K562 (cell line): Measurements from ENCODE around the gene SETD5. TPM values are rescaled to one million over a fixed set of nuclear protein-coding genes. Genes with fewer than 3 reads are reported as not detected.

ENCODE experiments used
- CBX3 ChIP-seq, 2 experiments: IDR thresholded peaks; 1 replicate in 1 of 2; 2 replicates in 1 of 2; pipeline ENCODE4 v1.6.1; 2012; ENCODE audit warnings: inconsistent platforms in 2 of 2, low read length in 2 of 2, borderline replicate concordance in 1 of 2, control low read depth in 1 of 2
- CSDE1 ChIP-seq, 2 experiments: fragments of 450-650 bp; IDR thresholded peaks; 2 replicates each; pipeline ENCODE4 v1.6.1; 2016; ENCODE audit warnings: mild to moderate bottlenecking in 1 of 2
- GATA2 ChIP-seq: sonication (generic); formaldehyde crosslinking; IDR thresholded peaks from 2 replicates; pipeline ENCODE4 v1.4.0; 2020; ENCODE audit warnings: mild to moderate bottlenecking, missing genetic modification reagents
- IRF9 ChIP-seq: fragments of 450-650 bp; IDR thresholded peaks from 2 replicates; pipeline ENCODE4 v1.6.1; 2016; ENCODE audit warnings: missing biosample characterization, missing genetic modification characterization
- KLF13 ChIP-seq: fragments of 450-650 bp; IDR thresholded peaks from 2 replicates; pipeline ENCODE4 v1.6.1; 2016; ENCODE audit warnings: missing genetic modification characterization, low read depth, mild to moderate bottlenecking, missing compliant biosample characterization, moderate library complexity, borderline replicate concordance
- RBM17 ChIP-seq: fragments of 200-400 bp; formaldehyde crosslinking; IDR thresholded peaks from 2 replicates; pipeline ENCODE4 v1.6.1; 2017; ENCODE audit warnings: low read depth, mild to moderate bottlenecking, low read length, borderline replicate concordance
- RCOR1 ChIP-seq, 2 experiments: IDR thresholded peaks; 2 replicates each; pipeline ENCODE4 v1.6.1; 2012; ENCODE audit warnings: low read depth in 2 of 2, low read length in 2 of 2, borderline replicate concordance in 1 of 2, improper control_type of control experiment in 1 of 2
- RHOXF2B ChIP-seq: fragments of 250-450 bp; sonication (Bioruptor Pico); conservative IDR thresholded peaks from 2 replicates; pipeline ENCODE4 v1.5.1; 2021
- SETDB1 ChIP-seq: IDR thresholded peaks from one replicate; pipeline ENCODE4 v1.6.1; 2012; ENCODE audit warnings: low read length, control low read depth, inconsistent platforms
- SFPQ ChIP-seq: fragments of 200-400 bp; formaldehyde crosslinking; IDR thresholded peaks from 2 replicates; pipeline ENCODE4 v1.6.1; 2017; ENCODE audit warnings: mild to moderate bottlenecking, low read depth, low read length, moderate library complexity
- ZBTB40 ChIP-seq, 2 experiments: fragments of 450-650 bp in 1 of 2; sonication (generic) in 1 of 2; formaldehyde crosslinking in 1 of 2; IDR thresholded peaks; 2 replicates each; pipeline versions ENCODE4 v1.7.1 to v1.9.0; 2016 to 2022; ENCODE audit warnings: inconsistent platforms in 1 of 2, mild to moderate bottlenecking in 1 of 2, missing genetic modification reagents in 1 of 2
- ZNF224 ChIP-seq: sonication (generic); formaldehyde crosslinking; IDR thresholded peaks from 2 replicates; pipeline ENCODE4 v1.8.0; 2022; ENCODE audit warnings: mild to moderate bottlenecking, missing genetic modification reagents
- ZNF232 ChIP-seq: sonication (generic); formaldehyde crosslinking; IDR thresholded peaks from 2 replicates; pipeline ENCODE4 v1.8.0; 2022; ENCODE audit warnings: mild to moderate bottlenecking, missing genetic modification reagents
- ZNF263 ChIP-seq: sonication (generic); formaldehyde crosslinking; IDR thresholded peaks from 2 replicates; pipeline ENCODE4 v1.8.0; 2022; ENCODE audit warnings: mild to moderate bottlenecking, missing genetic modification reagents, borderline replicate concordance
- ZNF3 ChIP-seq: fragments of 250-450 bp; sonication (Bioruptor Pico); IDR thresholded peaks from 2 replicates; pipeline ENCODE4 v1.5.0; 2021; ENCODE audit warnings: mild to moderate bottlenecking, moderate library complexity
- ZNF324 ChIP-seq: fragments of 250-450 bp; sonication (Bioruptor Pico); IDR thresholded peaks from 2 replicates; pipeline ENCODE4 v1.4.0; 2020; ENCODE audit warnings: mild to moderate bottlenecking
- ZNF408 ChIP-seq: fragments of 250-450 bp; sonication (Bioruptor Pico); IDR thresholded peaks from 2 replicates; pipeline ENCODE4 v1.4.0; 2020; ENCODE audit warnings: low read depth, mild to moderate bottlenecking, moderate library complexity
- polyA plus RNA-seq, 8 experiments: library from polyadenylated mRNA; depleted of rRNA in 4 of 8; stranded (reverse) in 5 of 8; unstranded in 3 of 8; fragments of >200 nt; fragmentation: Nextera tagmentation in 2 of 8; fragmentation: Illumina TruSeq in 1 of 8; extraction: Ambion mirVana in 2 of 8; extraction: Trizol in 1 of 8; gene quantifications; 2 replicates each; pipeline versions ENCODE4 v1.2.1 to v1.2.3, GENCODE V29; 2011 to 2014; ENCODE audit warnings: inconsistent platforms in 1 of 8, missing spikeins in 1 of 8
- total RNA-seq, 7 experiments: library from RNA; depleted of rRNA in 6 of 7; stranded (reverse); fragments of >200 nt in 6 of 7; fragmentation: Illumina TruSeq in 2 of 7; extraction: Trizol in 2 of 7; gene quantifications; 2 replicates each; pipeline versions ENCODE4 v1.2.1 to v1.2.3, GENCODE V29; 2011 to 2021; ENCODE audit warnings: low replicate concordance in 1 of 7

Gene SETD5
- total and polyA plus RNA-seq, 9 of the 15 experiments (the other 6 are each of a cell fraction or from before 2014, with no cell fraction given): 20.8 to 135 (median 87.2) TPM

- TF ChIP-seq IRF9 (tag) (no peak), ZNF263 (CRISPR knock-in tag) (no peak), CBX3 (IDR thresholded peaks at IDR 0.05; ENCODE audit: borderline replicate concordance in 1 of 2, low read length in 2 of 2) (no peak), ZNF232 (CRISPR knock-in tag) (no peak), ZNF3 (no peak), RCOR1 (IDR thresholded peaks at IDR 0.05; ENCODE audit: borderline replicate concordance in 1 of 2, low read depth in 2 of 2, low read length in 2 of 2) (no peak; a peak in 1 of 4 replicates), ZNF324 (no peak), GATA2 (CRISPR knock-in tag) (no peak), ZBTB40 (IDR thresholded peaks at IDR 0.05) (no peak), ZBTB40 (CRISPR knock-in tag; IDR thresholded peaks at IDR 0.05) (no peak), RHOXF2B (CRISPR knock-in tag) (no peak), KLF13 (no peak), SETDB1 (no peak), ZNF224 (CRISPR knock-in tag) (no peak), SFPQ (no peak), CSDE1 (IDR thresholded peaks at IDR 0.05) (no peak), ZNF408 (CRISPR knock-in tag) (no peak), RBM17 (no peak)
Measured at GRCh38 chr3:9396301-9396631, 1.1 kb upstream of the SETD5 start (continued).
